GM23338 (cell line): ENCODE data around the gene RNF220. TPM values are rescaled to one million over a fixed set of nuclear protein-coding genes. Genes with fewer than 3 reads are reported as not detected.

Experiments
- ATAC-seq: fragments of 200-7000 bp; cut with Tn5 transposase; 3 replicates; pipeline ENCODE4 v1.9.1; 2020
- DNase-seq: peaks from one replicate; pipeline ENCODE4 v3.0.0-alpha.2; 2015; ENCODE audit warnings: low spot score
- H2AFZ ChIP-seq: fragments of 200-600 bp; sonication (generic); 2 replicates; pipeline ENCODE4 v1.8.0; 2016; ENCODE audit warnings: antibody characterized with exemption, mild to moderate bottlenecking, moderate library complexity
- H3F3A ChIP-seq: fragments of 200-600 bp; sonication (generic); replicated peaks from 2 replicates; pipeline ENCODE4 v1.8.0; 2017; ENCODE audit warnings: antibody characterized with exemption, mixed run types, low read depth
- H3K27ac ChIP-seq: fragments of 200-600 bp; sonication (generic); 2 replicates; pipeline ENCODE4 v1.6.1; 2016; ENCODE audit warnings: low read depth
- H3K27me3 ChIP-seq: fragments of 200-600 bp; sonication (generic); 2 replicates; pipeline ENCODE4 v1.8.0; 2016; ENCODE audit warnings: mild to moderate bottlenecking, mixed run types, moderate library complexity; ENCODE audit not compliant: insufficient read depth
- H3K36me3 ChIP-seq: fragments of 200-600 bp; sonication (generic); 2 replicates; pipeline ENCODE4 v1.8.0; 2016; ENCODE audit warnings: mild to moderate bottlenecking; ENCODE audit not compliant: insufficient read depth
- H3K4me1 ChIP-seq: fragments of 200-600 bp; sonication (generic); 2 replicates; pipeline ENCODE4 v1.8.0; 2016; ENCODE audit warnings: mild to moderate bottlenecking, moderate library complexity; ENCODE audit not compliant: insufficient read depth
- H3K4me2 ChIP-seq: fragments of 200-600 bp; sonication (generic); 2 replicates; pipeline ENCODE4 v1.7.1; 2017; ENCODE audit warnings: mixed run types
- H3K4me3 ChIP-seq: fragments of 200-600 bp; sonication (generic); 2 replicates; pipeline ENCODE4 v1.6.1; 2016; ENCODE audit warnings: mixed run types
- H3K79me2 ChIP-seq: fragments of 200-600 bp; sonication (generic); replicated peaks from 2 replicates; pipeline ENCODE4 v1.8.0; 2017; ENCODE audit warnings: mild to moderate bottlenecking; ENCODE audit not compliant: insufficient read depth
- H3K9me2 ChIP-seq: fragments of 200-600 bp; sonication (generic); 2 replicates; pipeline ENCODE4 v1.8.0; 2017; ENCODE audit not compliant: insufficient read depth
- H4K20me1 ChIP-seq: fragments of 200-600 bp; sonication (generic); replicated peaks from 2 replicates; pipeline ENCODE4 v1.8.0; 2017; ENCODE audit warnings: mild to moderate bottlenecking; ENCODE audit not compliant: insufficient read depth
- H3K27ac Mint-ChIP-seq: 2 replicates; pipeline ENCODE4 v1.8.0; 2020; ENCODE audit warnings: inconsistent platforms, mild to moderate bottlenecking, moderate library complexity, mixed read lengths
- H3K27me3 Mint-ChIP-seq: 3 replicates; pipeline ENCODE4 v1.8.0; 2022; ENCODE audit warnings: low read depth, mild to moderate bottlenecking, moderate library complexity, mixed read lengths, inconsistent platforms; ENCODE audit not compliant: insufficient read depth, poor library complexity
- H3K36me3 Mint-ChIP-seq: 3 replicates; pipeline ENCODE4 v1.8.0; 2021; ENCODE audit warnings: low read depth, mild to moderate bottlenecking, inconsistent platforms, moderate library complexity, mixed read lengths
- H3K4me1 Mint-ChIP-seq: 3 replicates; pipeline ENCODE4 v1.8.0; 2020; ENCODE audit warnings: mild to moderate bottlenecking, inconsistent platforms, mixed read lengths
- H3K4me3 Mint-ChIP-seq: 3 replicates; pipeline ENCODE4 v1.8.0; 2021; ENCODE audit warnings: moderate library complexity, mild to moderate bottlenecking, inconsistent platforms, mixed read lengths
- H3K9me3 Mint-ChIP-seq: 3 replicates; pipeline ENCODE4 v1.8.0; 2020; ENCODE audit warnings: moderate library complexity, mild to moderate bottlenecking, inconsistent platforms, mixed read lengths
- CREB1 ChIP-seq: fragments of 250-450 bp; sonication (Bioruptor Pico); IDR thresholded peaks from 2 replicates; pipeline ENCODE4 v1.5.0; 2020; ENCODE audit warnings: low read depth, mild to moderate bottlenecking, moderate library complexity
- CTCF ChIP-seq, 2 experiments: fragments of 200-600 bp in 1 of 2; sonication (generic) in 1 of 2; conservative IDR thresholded peaks; 2 replicates each; pipeline versions ENCODE4 v1.5.1 to v1.6.1; 2016 to 2017; ENCODE audit warnings: antibody characterized with exemption in 2 of 2, low read depth in 2 of 2, mild to moderate bottlenecking in 2 of 2, moderate library complexity in 1 of 2
- ETS1 ChIP-seq: IDR thresholded peaks from 2 replicates; pipeline ENCODE4 v1.6.1; 2016; ENCODE audit warnings: antibody characterized with exemption
- EZH2 ChIP-seq: fragments of 200-600 bp; sonication (generic); IDR thresholded peaks from one replicate; pipeline ENCODE4 v1.8.0; 2017; ENCODE audit warnings: antibody characterized with exemption, mild to moderate bottlenecking, low read depth; ENCODE audit not compliant: unreplicated experiment
- EZH2phosphoT487 ChIP-seq: fragments of 200-600 bp; sonication (generic); IDR thresholded peaks from one replicate; pipeline ENCODE4 v1.8.1; 2018; ENCODE audit warnings: antibody characterized with exemption; ENCODE audit not compliant: unreplicated experiment
- JUNB ChIP-seq: IDR thresholded peaks from one replicate; pipeline ENCODE4 v1.6.1; 2016; ENCODE audit warnings: antibody characterized with exemption; ENCODE audit not compliant: unreplicated experiment
- NANOG ChIP-seq: IDR thresholded peaks from 2 replicates; pipeline ENCODE4 v1.6.1; 2016; ENCODE audit warnings: antibody characterized with exemption, borderline replicate concordance
- POLR2AphosphoS5 ChIP-seq: IDR thresholded peaks from 2 replicates; pipeline ENCODE4 v1.6.1; 2016; ENCODE audit warnings: antibody characterized with exemption, low read depth
- REST ChIP-seq: IDR thresholded peaks from one replicate; pipeline ENCODE4 v1.6.1; 2018; ENCODE audit warnings: antibody characterized with exemption; ENCODE audit not compliant: unreplicated experiment
- STAT1 ChIP-seq: IDR thresholded peaks from one replicate; pipeline ENCODE4 v1.6.1; 2016; ENCODE audit warnings: antibody characterized with exemption; ENCODE audit not compliant: unreplicated experiment
- ZNF462 ChIP-seq: fragments of 250-450 bp; sonication (Bioruptor Pico); IDR thresholded peaks from 2 replicates; pipeline ENCODE4 v1.5.0; 2020; ENCODE audit warnings: mild to moderate bottlenecking, moderate library complexity
- polyA plus RNA-seq: library from polyadenylated mRNA; unstranded; fragments of >200 nt; fragmentation: Nextera tagmentation; extraction: Ambion mirVana; gene quantifications from 2 replicates; pipeline ENCODE4 v1.2.1, GENCODE V29; 2016
- total RNA-seq: library from RNA; depleted of rRNA; stranded (reverse); fragments of >200 nt; shearing (Covaris generic); gene quantifications from 2 replicates; pipeline ENCODE4 v1.2.3, GENCODE V29; 2014

Gene RNF220
- total and polyA plus RNA-seq, 2 experiments from 2014 or later, result 72.8 to 168 TPM

GRCh38 chr1:44464361-44464760 lies 59.3 kb downstream of the RNF220 start:
- Histone ChIP-seq H3K4me3 (no peak overlapping the region), H3F3A (0 out of 2 replicates have a peak, but pooled peaks cover 5% of the 10 kb centered on the region), H3K27me3 (no peaks in the 10 kb centered on the region), H3K4me2 (no peak overlapping the region), H3K27ac (no peak overlapping the region), H3K79me2 (no peaks in the 10 kb centered on the region; the same call in 1 of the 2 replicates), H3K9me2 (no peaks in the 10 kb centered on the region; the same call in 1 of the 2 replicates), H2AFZ (no peak overlapping the region), H3K4me1 (peaks cover 6% of the 10 kb centered on the region; the same call in 1 of the 2 replicates), H4K20me1 (no peaks in the 10 kb centered on the region; the same call in 1 of the 2 replicates), H3K36me3 (no peaks in the 10 kb centered on the region)
- Mint-ChIP-seq H3K4me3 (no peak overlapping the region), H3K36me3 (peaks cover 18% of the 10 kb centered on the region; the same call in 2 of the 3 replicates), H3K27me3 (peaks cover 3% of the 10 kb centered on the region), H3K4me1 (peaks cover 7% of the 10 kb centered on the region), H3K9me3 (no peaks in the 10 kb centered on the region), H3K27ac (no peak overlapping the region)
- ATAC-seq (no peak), DNase-seq (no peak)
- TF ChIP-seq EZH2 (no peak), REST (no peak), POLR2AphosphoS5 (no peak), CREB1 (no peak), STAT1 (no peak), NANOG (no peak), ETS1 (no peak), JUNB (no peak), ZNF462 (CRISPR knock-in tag) (no peak), CTCF (conservative IDR thresholded peaks at IDR 0.05; ENCODE audit: low read depth in 2 of 2) (no peak), EZH2phosphoT487 (no peak)
